HG03342 (cell line): ENCODE measurements around the gene RAPGEF4.
"Not testable (repeated sequence)": the region's sequence is repeated elsewhere in the genome, so short reads cannot be mapped to it uniquely, and the experiment has no call there.

ENCODE experiments used
- ATAC-seq: cut with Tn5 transposase; IDR thresholded peaks from one replicate; pipeline ENCODE4 v1.9.1; 2021; ENCODE audit warnings: mild to moderate bottlenecking, moderate library complexity; ENCODE audit not compliant: unreplicated experiment

The RAPGEF4 gene

GRCh38 chr2:172770887-172771286, 35.2 kb downstream of the RAPGEF4 start:
- ATAC-seq, result no peak

- no peak for ATAC-seq
These were observed 37.0 kb downstream of the RAPGEF4 start for GRCh38 chr2:172772633-172773032.

GRCh38 chr2:172774302-172774701, 38.7 kb downstream of the RAPGEF4 start:
- ATAC-seq, result no peak

- ATAC-seq, result no peak
These were observed 39.7 kb downstream of the RAPGEF4 start for GRCh38 chr2:172775319-172775718.

GRCh38 chr2:172777431-172777830, 41.8 kb downstream of the RAPGEF4 start:
- no peak for ATAC-seq

- no peak for ATAC-seq
These were observed 47.0 kb downstream of the RAPGEF4 start for GRCh38 chr2:172782506-172783164.

GRCh38 chr2:172783165-172783898, 47.7 kb downstream of the RAPGEF4 start:
- ATAC-seq, result no peak

- ATAC-seq, result no peak
These were observed 53.2 kb downstream of the RAPGEF4 start for GRCh38 chr2:172788871-172789270.

GRCh38 chr2:172790404-172790803, 54.8 kb downstream of the RAPGEF4 start:
- no peak for ATAC-seq

GRCh38 chr2:172791953-172792352, 56.3 kb downstream of the RAPGEF4 start:
- no peak for ATAC-seq

GRCh38 chr2:172792711-172793110, 57.1 kb downstream of the RAPGEF4 start:
- no peak for ATAC-seq

GRCh38 chr2:172803308-172803707, 67.7 kb downstream of the RAPGEF4 start:
- ATAC-seq, result not testable (repeated sequence)

- no peak for ATAC-seq
These were observed 68.8 kb downstream of the RAPGEF4 start for GRCh38 chr2:172804423-172804822.

- ATAC-seq, result no peak
These were observed 70.8 kb downstream of the RAPGEF4 start for GRCh38 chr2:172806493-172806892.

GRCh38 chr2:172806996-172807395, 71.4 kb downstream of the RAPGEF4 start:
- no peak for ATAC-seq

GRCh38 chr2:172808156-172808555, 72.5 kb downstream of the RAPGEF4 start:
- ATAC-seq, result no peak

GRCh38 chr2:172811027-172811426, 75.4 kb downstream of the RAPGEF4 start:
- ATAC-seq, result no peak

- no peak for ATAC-seq
These were observed 76.6 kb downstream of the RAPGEF4 start for GRCh38 chr2:172812158-172812744.

- no peak for ATAC-seq
These were observed 77.8 kb downstream of the RAPGEF4 start for GRCh38 chr2:172813314-172813888.

- no peak for ATAC-seq
These were observed 81.8 kb downstream of the RAPGEF4 start for GRCh38 chr2:172817411-172817810.

- ATAC-seq, result no peak
These were observed 84.3 kb downstream of the RAPGEF4 start for GRCh38 chr2:172819943-172820342.
